Activated CD4-positive, alpha-beta T cell treated with anti-CD3 and anti-CD28 coated beads, Interleukin-2, amount 50 U/mL, for 1 hour (primary cell): ENCODE data around the gene TACO1.
A peak's percentile ranks its signal among the peaks of the same experiment; 100 is the strongest.

Source experiments
- DNase-seq: peaks from one replicate; pipeline ENCODE4 v3.0.0-alpha.2; 2020

TACO1 gene

GRCh38 chr17:63601439-63602371 is 1.0 kb downstream of the TACO1 start:
- no peak for DNase-seq

GRCh38 chr17:63609816-63610573 is 9.3 kb downstream of the TACO1 start:
- peak; percentile 11 for DNase-seq

GRCh38 chr17:63610854-63611253 is 10.2 kb downstream of the TACO1 start:
- no peak for DNase-seq

DNA sequence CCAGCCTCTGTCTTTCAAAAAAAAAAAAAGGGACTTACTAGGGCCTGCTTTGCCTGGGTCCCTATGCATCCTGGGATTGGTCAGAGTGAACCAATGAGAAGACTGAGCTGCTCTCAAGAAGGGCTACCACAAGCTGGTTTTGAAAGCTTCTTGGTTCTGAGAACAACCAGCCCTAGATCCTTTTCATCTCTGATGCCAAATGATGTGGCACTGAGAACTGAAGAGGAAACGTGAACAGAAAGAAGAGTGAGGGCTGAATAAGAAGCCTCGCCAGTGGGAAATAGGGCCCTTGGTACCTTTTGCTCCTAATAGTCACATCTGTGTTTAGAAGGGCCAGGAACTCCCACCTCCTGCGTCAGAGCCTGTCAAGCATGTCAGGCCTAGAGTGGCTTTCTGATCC is 10.7 kb downstream of the TACO1 start:
- DNase-seq, result no peak

DNA sequence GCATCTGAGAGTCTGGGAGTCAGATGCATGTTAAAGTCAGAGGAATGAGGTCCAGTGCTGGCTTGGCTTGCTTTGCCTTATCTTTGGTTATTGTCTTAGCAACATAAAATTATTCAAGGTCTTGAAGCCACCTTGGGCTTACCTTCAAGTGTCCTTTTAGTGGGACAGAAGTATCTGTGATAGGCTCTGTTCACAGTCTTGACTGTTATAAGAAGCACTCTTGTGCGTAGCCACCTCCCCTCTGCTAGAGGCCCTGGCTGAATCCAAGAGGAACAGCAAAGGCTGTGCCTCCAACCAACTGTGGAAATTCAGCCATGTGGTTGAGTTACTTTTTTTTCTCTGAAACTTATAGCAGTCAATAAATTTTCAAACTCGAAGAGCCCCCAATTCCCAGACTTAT is 13.0 kb downstream of the TACO1 start:
- DNase-seq, result no peak

DNA sequence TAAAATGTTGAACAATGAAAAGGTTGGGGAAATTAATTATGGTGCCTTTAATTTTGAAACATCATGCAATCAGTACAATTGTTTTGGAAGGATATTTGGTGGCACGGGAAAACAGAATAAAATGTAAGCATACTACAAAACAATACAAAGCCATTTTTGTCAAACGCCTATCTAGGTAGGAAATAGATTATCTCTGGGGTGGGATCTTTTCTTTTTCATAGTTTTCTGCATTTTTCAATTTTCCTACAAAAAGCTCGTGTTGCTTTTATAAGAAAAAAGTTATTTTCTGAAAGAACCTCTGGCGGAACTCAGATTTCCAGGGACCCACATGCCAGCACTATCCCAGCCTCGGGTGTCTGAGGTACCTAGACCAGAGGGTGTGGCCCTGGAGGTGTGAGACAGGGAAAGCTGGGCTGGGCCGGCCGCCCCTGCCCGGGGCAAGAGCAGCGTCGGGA is 20.6 kb downstream of the TACO1 start:
- DNase-seq, result no peak

- peak; percentile 95 for DNase-seq
Measured at GRCh38 chr17:63621684-63622573, 21.2 kb downstream of the TACO1 start, which contains the start of gene MAP3K3. MAP3K3 (plus strand) TSS chr17:63622417; CDS start chr17:63622760, 343 bp downstream.

GRCh38 chr17:63622574-63623390 is 22.1 kb downstream of the TACO1 start:
- DNase-seq, result peak; percentile 54

- no peak for DNase-seq
Measured at GRCh38 chr17:63623786-63624530, 23.3 kb downstream of the TACO1 start.

GRCh38 chr17:63624531-63624880 is 23.8 kb downstream of the TACO1 start:
- no peak for DNase-seq

DNA sequence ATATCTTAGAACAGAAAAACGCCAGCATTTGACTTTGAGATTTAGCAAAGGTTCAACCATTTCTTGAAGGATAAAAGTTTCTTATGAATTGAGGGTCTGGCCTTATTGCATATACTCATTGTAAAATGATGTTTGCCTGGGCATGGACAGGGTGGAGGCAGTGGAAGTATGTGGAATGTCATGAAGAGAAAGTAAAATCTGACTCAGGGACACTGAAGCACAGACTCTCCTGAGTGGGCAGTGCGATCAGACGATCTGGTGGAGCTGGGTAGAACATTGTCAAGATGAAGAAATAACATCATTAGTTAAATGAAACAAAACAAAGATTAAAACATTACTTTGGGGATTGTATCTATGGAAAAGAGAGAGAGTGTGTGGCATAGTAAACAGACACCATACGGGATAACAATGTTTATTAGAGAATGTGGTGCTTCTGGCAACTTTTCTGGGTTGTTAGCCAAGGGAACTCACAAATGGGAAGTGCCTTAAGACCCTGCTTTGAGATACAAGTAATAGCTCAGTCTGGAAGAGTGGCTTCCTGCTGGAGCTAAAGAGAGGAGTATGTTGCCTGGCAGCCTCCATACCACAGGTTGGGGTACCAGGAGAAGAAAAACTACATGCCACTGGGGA is 26.0 kb downstream of the TACO1 start:
- DNase-seq, result no peak

- DNase-seq, result no peak
Measured at GRCh38 chr17:63629627-63630026, 28.9 kb downstream of the TACO1 start.

DNA sequence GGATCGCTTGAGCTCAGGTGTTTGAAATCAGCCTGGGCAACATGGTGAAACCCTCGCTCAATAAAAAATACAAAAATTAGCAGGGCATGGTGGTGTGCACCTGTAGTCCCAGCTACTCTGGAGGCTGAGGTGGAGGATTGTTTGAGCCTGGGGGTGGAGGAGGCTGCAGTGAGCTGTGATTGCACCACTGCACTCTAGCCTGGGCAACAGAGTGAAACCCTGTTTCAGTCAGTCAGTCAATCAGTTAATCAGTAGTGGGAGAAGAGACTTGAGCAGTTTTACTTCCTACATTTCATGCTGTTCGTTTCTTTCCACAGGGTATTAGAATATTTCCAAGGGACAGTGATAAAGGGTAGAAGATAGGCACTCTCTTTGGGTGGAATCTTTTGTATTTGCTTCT is 30.4 kb downstream of the TACO1 start:
- DNase-seq, result no peak

DNA sequence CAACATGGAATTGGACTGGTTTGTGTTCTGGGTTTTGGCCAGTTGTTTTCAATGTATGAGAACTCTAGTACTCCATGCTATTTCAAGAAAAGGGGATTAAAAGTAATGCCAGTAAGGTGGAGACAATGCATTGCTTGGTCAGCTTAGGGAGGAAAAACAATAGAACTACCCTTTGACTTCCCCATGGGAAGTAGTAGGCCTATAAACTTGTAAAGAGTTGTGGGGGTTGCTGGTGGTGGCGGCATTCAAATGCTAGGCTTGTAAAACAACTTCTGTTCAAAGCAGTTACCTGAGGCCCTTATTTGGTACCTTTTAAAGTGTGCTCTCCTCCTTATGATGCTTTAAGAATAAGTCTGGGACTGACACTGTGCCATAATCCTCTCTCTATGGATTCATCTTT is 30.9 kb downstream of the TACO1 start:
- DNase-seq, result no peak

DNA sequence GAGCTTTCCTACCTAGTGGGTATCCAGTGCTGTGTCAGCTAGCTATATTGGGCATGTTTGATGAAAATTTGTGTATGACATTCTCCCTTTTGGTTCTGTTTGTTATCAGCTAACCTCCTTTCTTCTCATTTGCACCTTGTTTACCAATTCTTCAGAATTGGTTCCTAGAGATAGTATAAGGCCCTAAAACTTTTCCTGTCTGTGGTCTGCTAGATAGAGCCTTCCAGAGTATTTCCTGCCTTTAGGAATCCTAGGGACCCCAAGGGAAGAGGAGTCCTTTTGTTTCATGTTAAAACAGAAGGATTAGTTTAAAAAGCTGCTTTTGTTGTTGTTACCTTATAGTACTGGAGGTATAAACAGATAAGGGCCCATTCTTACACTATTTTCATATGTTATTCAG is 33.0 kb downstream of the TACO1 start:
- DNase-seq, result no peak

- no peak for DNase-seq
Measured at GRCh38 chr17:63634163-63634562, 33.5 kb downstream of the TACO1 start.

DNA sequence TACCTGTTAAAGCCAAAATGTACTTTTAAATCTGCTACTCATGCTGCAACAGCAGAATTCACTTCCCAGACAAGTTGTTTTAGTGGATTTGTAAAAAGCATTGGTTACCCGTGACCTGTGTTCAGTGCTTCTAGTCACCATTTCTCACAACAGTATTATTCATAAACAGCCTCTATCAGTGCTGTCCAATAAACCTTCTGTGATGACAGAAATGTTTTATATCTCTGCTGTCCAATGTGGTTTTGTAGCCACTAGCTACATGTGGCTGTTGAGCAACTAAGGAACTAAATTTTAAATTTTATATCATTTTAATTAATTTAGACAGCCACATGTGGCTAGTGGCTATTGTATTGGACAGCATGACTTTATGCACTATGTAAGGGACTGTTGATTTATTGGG is 34.1 kb downstream of the TACO1 start:
- no peak for DNase-seq

GRCh38 chr17:63635290-63635689 is 34.6 kb downstream of the TACO1 start:
- no peak for DNase-seq

DNA sequence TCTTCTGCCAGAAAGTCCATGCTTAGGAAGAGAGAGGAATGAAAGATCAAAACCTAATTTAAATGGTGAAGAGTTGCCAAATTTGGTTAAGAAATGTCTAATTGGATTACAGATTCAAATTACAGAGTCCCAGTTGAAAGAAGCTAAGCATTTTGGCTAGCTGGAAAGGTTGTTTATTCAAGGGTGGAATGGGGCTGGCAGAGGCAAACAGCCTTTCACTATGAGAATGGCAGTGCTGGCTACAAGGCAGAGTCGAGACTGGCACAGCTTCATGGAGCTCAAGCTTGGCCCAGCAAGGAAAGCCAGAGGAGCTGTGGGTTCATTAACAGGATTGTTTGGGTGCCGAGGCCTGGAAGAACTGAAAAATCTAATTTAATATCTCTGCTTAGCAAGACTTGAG is 35.1 kb downstream of the TACO1 start:
- DNase-seq, result no peak

- DNase-seq, result no peak
Measured at GRCh38 chr17:63639125-63639524, 38.4 kb downstream of the TACO1 start.

GRCh38 chr17:63640038-63640437 is 39.3 kb downstream of the TACO1 start:
- no peak for DNase-seq
